ENCODE measurements around the gene STXBP3.

- TF ChIP-seq CTCF (conservative IDR thresholded peaks at IDR 0.05 in 1 of 2, IDR thresholded peaks at IDR 0.05 in 1 of 2; ENCODE audit: extremely low read depth in 1 of 2, insufficient read depth in 1 of 2, low read depth in 1 of 2, low read length in 2 of 2), result no peak
- TF ChIP-seq EZH2 (IDR thresholded peaks at IDR 0.05; ENCODE audit: borderline replicate concordance, low read length), result no peak
Observed at GRCh38 chr1:108819878-108820277, 73.4 kb downstream of the STXBP3 start.
